Colonic mucosa (tissue), 4 donors: Measurements from ENCODE around the gene WDR83. TPM values are rescaled to one million over a fixed set of nuclear protein-coding genes. Genes with fewer than 3 reads are reported as not detected.
"Not testable (repeated sequence)": the region's sequence is repeated elsewhere in the genome, so short reads cannot be mapped to it uniquely, and the experiment has no call there.

ENCODE experiments used
- DNase-seq: peaks from one replicate; pipeline ENCODE4 v3.0.0-alpha.2; 2020
- H3K27ac ChIP-seq: fragments of 200-600 bp; one replicate; pipeline ENCODE4 v1.8.0; 2021
- H3K27me3 ChIP-seq: fragments of 200-600 bp; one replicate; pipeline ENCODE4 v1.8.0; 2021
- H3K36me3 ChIP-seq: fragments of 200-600 bp; one replicate; pipeline ENCODE4 v1.8.0; 2021
- H3K4me1 ChIP-seq: fragments of 200-600 bp; one replicate; pipeline ENCODE4 v1.8.0; 2021; ENCODE audit warnings: mild to moderate bottlenecking
- H3K4me3 ChIP-seq: fragments of 200-600 bp; one replicate; pipeline ENCODE4 v1.8.0; 2021
- H3K9ac ChIP-seq, 2 donors: one replicate each; pipeline ENCODE4 v1.7.0; 2013; ENCODE audit warnings: control low read depth in 2 of 2, low read depth in 2 of 2, low read length in 2 of 2
- H3K9me3 ChIP-seq: fragments of 200-600 bp; one replicate; pipeline ENCODE4 v1.8.0; 2021
- CTCF ChIP-seq: fragments of 200-600 bp; IDR thresholded peaks from one replicate; pipeline ENCODE4 v1.8.0; 2022; ENCODE audit warnings: antibody characterized with exemption, mild to moderate bottlenecking
- intact Hi-C: fragments of 100-400 bp; cut with DNase I; formaldehyde crosslinking; loops from one replicate; pipeline ENCODE4 v1.14.1; 2022
- total RNA-seq, 2 donors: library from RNA; stranded (reverse); fragmentation: NEBNext Ultra II Directional in 1 of 2; extraction: Animal tissue kit (Norgen Biotek cat#: 25700) in 1 of 2; gene quantifications; one replicate each; pipeline ENCODE4 v1.2.1, GENCODE V29; 2021
- donor health status: healthy.
- donor health status: DM: no; HTN: no; CAD: no.
- donor health status: DM: no; HTN: no; CAD: no.

The WDR83 gene
- total RNA-seq, 2 donors from 2014 or later: 7.3 to 17.9 TPM

- intact Hi-C loops: no loop called here
- no peaks in the 10 kb centered on the region for H3K4me1 ChIP-seq
- no peak overlapping the region for H3K4me3 ChIP-seq
- H3K27ac ChIP-seq: no peak overlapping the region
- no peaks in the 10 kb centered on the region for H3K27me3 ChIP-seq
- TF ChIP-seq CTCF: no peak
- no peak overlapping the region for H3K9ac ChIP-seq
- H3K36me3 ChIP-seq: peaks cover 35% of the 10 kb centered on the region
- H3K9me3 ChIP-seq: no peaks in the 10 kb centered on the region
- DNase-seq: no peak
These were observed 44.6 kb downstream of the WDR83 start for GRCh38 chr19:12711187-12711586.

- H3K36me3 ChIP-seq: peaks cover 26% of the 10 kb centered on the region
- H3K27ac ChIP-seq, intact Hi-C loops, H3K4me1 ChIP-seq, H3K4me3 ChIP-seq, H3K9ac ChIP-seq, H3K27me3 ChIP-seq, H3K9me3 ChIP-seq: not testable (repeated sequence)
- peak; percentile 33 for TF ChIP-seq CTCF
- peak; percentile 39 for DNase-seq
These were observed 45.5 kb downstream of the WDR83 start for GRCh38 chr19:12712077-12712476.

GRCh38 chr19:12713304-12713703 lies 46.7 kb downstream of the WDR83 start:
- H3K4me3 ChIP-seq, H3K9me3 ChIP-seq, intact Hi-C loops, H3K9ac ChIP-seq, H3K27ac ChIP-seq, H3K27me3 ChIP-seq, H3K4me1 ChIP-seq, DNase-seq: not testable (repeated sequence)
- peaks cover 25% of the 10 kb centered on the region for H3K36me3 ChIP-seq

- no peak for DNase-seq
- intact Hi-C loops: no loop called here
- Histone ChIP-seq H3K9ac (no peak overlapping the region), H3K27ac (no peak overlapping the region), H3K4me1 (no peaks in the 10 kb centered on the region), H3K4me3 (no peak overlapping the region), H3K36me3 (peaks cover 25% of the 10 kb centered on the region), H3K9me3 (no peaks in the 10 kb centered on the region), H3K27me3 (no peaks in the 10 kb centered on the region)
- no peak for TF ChIP-seq CTCF
These were observed 48.5 kb downstream of the WDR83 start for GRCh38 chr19:12715102-12715501.

- H3K27me3 ChIP-seq: no peaks in the 10 kb centered on the region
- H3K4me1 ChIP-seq: no peaks in the 10 kb centered on the region
- no peak for TF ChIP-seq CTCF
- H3K4me3 ChIP-seq: no peak overlapping the region
- H3K27ac ChIP-seq: no peak overlapping the region
- intact Hi-C loops: no loop called here
- DNase-seq: no peak
- no peaks in the 10 kb centered on the region for H3K9me3 ChIP-seq
- H3K36me3 ChIP-seq: peaks cover 19% of the 10 kb centered on the region
- no peak overlapping the region for H3K9ac ChIP-seq
These were observed 49.3 kb downstream of the WDR83 start for GRCh38 chr19:12715929-12716328.

GRCh38 chr19:12720296-12720695 lies 53.7 kb downstream of the WDR83 start:
- Histone ChIP-seq H3K27me3 (no peaks in the 10 kb centered on the region), H3K36me3 (peaks cover 1% of the 10 kb centered on the region), H3K9me3 (no peaks in the 10 kb centered on the region), H3K27ac (no peak overlapping the region), H3K9ac (peak overlapping the region in 1 of 2 donors; percentile 97), H3K4me1 (no peaks in the 10 kb centered on the region), H3K4me3 (no peak overlapping the region)
- TF ChIP-seq CTCF: no peak
- no peak for DNase-seq
- intact Hi-C loops: loop anchor here (5.0 kb wide), 1 partner anchor 37 kb away; no protein-coding TSS in a partner anchor
